DMS 273 treated with DMSO at 0.1 percent for 48 hours (cell line): ENCODE measurements around the gene TF.

Experiments used
- DNase-seq: peaks from one replicate; lab custom pipeline; 2025; lab: John Stamatoyannopoulos, UW

Gene TF

DNA sequence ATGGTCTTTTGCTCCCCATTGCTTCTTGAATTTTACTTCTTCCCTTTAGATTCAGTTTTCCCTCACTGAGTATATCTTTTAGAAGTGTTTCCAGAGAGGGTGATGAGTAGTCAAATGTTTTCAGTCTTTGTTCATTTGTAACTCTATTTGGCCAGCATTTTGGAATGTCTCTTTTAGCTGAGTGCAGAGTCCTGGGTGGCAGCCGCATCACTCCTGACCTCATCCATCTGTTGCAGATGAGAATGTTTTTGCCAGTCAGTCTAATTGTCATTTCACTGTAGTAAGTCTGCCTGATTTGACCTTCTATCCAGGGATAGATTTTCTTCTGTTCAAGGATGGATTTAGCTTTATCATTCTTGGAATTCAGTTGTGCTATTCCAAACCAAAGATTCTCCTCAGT is 66.7 kb downstream of the TF start:
- no peak for DNase-seq

DNA sequence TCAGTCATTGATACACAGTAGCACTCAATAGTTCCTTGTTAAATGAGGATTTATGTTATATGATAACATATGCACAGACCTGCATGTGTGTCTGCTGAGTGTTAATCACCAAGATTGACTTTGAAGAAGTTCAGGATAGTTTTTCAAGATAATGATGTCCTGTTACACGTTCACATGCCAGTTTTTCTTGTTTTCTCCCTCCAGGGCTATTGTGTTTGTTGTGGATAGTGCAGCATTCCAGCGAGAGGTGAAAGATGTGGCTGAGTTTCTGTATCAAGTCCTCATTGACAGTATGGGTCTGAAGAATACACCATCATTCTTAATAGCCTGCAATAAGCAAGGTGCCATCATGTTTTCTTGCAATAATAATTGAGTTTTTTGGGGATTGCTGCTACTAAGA is 69.2 kb downstream of the TF start:
- DNase-seq = no peak

DNA sequence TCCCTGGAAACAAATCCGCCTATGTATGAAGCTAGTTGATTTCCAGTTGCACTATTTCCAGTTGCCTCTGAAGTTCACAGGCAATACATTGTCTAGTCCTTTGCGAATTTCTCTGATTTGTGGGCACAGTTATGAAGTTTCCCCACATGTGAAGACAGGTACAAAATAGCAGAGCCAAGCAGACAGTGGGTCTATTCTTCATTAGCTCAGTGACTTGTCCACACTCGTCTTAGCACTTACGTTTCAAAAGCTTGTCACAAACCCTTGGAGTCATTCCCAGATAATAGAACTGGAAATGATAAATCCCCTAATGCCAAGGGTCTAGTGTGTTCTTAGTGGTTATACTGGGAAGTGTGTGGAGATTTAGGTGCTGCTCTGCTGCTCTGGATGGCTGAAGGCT is 73.9 kb downstream of the TF start:
- no peak for DNase-seq

DNA sequence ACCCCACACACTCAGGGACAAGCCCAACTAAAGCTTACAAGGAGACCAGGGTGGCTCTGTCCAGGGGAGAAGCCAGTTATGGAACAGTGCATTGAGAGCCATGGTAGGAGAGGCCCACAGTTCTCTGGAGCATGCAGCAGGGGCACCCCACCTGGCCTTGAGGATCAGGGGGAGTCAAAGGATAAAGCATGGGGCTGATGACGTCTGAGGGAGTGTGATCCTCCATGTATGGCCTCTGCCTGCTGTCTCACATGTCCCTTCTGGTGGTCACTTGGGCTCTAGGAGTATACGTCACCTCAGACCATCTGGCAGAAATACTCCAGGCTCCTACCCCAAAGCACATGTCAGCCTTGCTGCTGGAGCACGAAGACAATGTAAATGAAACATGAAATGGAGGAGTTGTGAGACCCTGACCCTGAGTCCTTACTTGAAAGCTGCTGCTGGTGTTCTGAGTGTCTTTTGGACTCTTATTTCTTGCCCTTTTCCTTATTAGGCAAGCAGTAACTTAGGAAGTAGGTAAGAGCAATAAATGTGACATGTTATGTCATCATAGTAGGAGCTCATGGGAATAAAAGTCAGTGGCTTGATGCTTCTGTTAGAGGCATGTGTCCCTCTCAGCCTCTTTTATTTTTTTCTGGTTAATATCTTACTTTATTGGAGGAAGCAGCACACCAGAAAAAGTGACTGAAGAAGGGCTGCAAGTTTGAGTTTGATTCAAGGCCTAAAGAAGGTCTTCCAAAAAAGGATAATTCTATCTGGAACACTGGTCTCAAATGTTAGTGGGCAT is 74.9 kb downstream of the TF start:
- DNase-seq = no peak

GRCh38 chr3:133821767-133822638 is 75.8 kb downstream of the TF start:
- peak; percentile 27 for DNase-seq

- DNase-seq = no peak
Measured at GRCh38 chr3:133824961-133825485, 78.8 kb downstream of the TF start.

DNA sequence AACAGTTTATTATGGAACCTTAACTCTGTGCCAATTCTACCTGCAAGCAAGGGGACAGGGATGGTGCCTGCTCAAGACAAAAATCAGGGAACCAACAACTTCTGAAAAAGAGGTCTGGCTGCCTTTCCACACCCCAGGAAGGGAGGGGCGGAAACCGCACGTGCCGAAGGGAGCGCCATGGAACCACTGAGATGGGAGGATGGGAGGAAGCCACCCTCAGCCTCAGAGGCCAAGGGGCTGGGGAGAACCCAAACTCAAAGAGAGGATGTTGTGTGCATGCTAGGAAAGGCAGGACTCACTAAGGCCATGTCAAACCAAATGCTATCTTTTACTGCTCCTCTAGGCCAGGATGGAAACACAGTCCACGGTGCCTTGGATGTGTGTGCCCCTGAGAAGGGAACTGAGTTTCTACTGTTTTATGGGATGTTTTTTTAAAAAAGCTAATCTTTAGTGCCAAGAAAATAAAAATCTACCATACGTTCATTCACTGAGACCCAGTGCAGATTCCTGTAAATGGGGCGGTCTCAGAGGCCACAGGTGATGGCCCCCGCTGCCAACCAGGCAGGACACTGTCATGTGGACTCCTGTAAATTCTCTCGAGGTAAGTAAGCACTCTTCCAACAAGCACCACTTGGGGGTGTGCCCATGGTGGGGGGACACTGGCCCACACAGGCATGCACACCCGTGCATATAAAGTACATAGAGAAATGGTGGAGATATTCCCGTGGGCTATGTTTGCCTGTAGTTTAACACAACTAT is 80.0 kb downstream of the TF start:
- no peak for DNase-seq

GRCh38 chr3:133827136-133827535 is 80.9 kb downstream of the TF start:
- DNase-seq = no peak

DNA sequence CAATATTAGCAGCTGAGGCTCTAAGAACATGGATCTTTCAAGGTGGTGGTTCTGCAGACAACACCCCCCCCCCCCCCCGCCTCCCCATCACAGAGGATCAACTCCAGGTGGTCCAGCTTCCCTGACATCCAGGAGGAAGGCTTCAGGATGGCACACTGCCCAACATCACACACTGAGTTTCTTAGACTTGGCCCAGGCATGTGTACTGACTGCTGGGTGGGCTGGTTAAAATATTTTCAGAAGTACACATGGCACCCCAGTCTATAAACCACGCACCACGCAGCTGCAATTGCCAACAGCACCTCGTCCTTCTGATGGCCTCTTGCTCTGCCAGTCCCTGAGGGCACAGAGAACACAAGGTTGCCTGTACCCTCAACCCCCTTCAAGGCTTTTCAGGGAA is 81.5 kb downstream of the TF start:
- DNase-seq = no peak

- no peak for DNase-seq
Measured at GRCh38 chr3:133828576-133829309, 82.5 kb downstream of the TF start.

GRCh38 chr3:133829310-133829707 is 83.1 kb downstream of the TF start:
- no peak for DNase-seq

GRCh38 chr3:133830071-133830470 is 83.9 kb downstream of the TF start:
- no peak for DNase-seq

DNA sequence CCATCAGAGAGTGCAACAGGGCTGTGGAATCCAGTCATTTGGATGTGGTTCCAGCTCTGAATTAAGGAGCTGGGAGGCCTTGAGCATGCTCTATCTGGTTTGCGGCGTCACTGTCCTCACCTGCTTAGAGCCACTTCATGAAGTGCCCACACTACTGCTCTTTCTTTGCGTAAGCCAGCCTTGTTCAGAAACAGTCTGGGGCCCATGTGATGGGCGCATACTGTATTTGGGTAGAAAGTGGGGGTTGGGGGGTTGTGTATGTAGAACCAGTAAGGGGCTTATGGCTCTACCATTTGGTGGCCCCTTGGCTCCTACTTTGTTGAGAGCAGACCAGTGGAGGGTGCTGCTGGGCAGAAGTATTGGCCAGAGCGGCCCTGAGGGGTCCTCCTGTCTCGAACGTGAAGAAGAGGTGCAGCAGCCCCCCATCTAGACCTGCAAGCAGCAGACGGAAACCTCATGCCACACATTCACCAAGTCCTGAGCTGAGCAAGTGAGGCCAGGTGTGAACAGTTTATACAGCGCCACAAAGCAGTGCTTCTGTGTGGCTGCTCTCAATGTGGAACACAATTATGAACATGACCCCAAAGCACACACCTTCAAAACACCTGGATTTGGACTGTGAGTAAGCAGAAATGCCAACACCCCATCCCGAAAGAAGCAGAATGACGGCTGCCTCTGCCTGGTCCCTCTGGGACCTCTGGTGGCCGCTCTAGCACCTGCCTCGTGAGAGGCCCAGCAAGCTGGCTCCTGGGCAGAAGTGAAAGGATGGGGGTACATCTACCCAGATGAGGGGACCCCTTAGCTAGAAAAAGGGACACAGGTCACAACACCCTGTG is 86.0 kb downstream of the TF start:
- DNase-seq = no peak

DNA sequence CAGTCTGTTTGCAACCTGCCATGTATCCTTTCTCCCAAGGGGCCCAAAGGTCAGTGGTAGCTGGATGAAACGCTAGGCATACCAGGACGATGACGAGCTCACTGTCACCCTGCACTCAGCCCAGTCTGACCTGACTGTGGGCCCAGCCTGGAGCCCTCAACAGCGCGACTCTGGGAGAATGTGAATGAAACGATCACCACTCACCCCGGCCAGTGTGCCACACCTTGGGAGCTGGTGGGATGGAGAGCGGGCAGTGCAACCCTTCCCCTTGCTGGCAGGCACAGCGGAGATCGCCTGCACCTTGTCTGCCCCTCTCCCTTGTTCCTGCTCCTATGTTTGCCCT is 86.6 kb downstream of the TF start:
- no peak for DNase-seq

DNA sequence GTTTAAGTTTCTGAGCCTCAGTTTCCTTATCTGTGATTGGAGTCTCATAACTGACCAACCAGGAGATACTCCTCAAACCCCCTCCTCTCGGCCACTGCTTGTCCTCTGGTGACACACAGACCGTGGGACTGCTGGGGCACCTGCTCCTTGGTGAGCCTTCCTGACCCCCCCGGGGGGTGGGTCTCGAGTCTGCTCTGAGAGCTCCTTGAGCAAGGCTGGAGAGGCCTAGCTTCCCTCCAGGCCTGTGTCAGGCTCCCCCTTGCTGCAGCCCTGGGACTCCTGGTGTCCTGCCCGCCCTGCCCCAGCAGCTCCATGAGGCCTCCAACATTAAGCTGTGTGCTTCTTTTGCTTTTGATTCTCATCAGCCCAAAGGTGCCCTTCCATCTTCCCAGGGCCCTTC is 87.1 kb downstream of the TF start:
- DNase-seq = no peak

DNA sequence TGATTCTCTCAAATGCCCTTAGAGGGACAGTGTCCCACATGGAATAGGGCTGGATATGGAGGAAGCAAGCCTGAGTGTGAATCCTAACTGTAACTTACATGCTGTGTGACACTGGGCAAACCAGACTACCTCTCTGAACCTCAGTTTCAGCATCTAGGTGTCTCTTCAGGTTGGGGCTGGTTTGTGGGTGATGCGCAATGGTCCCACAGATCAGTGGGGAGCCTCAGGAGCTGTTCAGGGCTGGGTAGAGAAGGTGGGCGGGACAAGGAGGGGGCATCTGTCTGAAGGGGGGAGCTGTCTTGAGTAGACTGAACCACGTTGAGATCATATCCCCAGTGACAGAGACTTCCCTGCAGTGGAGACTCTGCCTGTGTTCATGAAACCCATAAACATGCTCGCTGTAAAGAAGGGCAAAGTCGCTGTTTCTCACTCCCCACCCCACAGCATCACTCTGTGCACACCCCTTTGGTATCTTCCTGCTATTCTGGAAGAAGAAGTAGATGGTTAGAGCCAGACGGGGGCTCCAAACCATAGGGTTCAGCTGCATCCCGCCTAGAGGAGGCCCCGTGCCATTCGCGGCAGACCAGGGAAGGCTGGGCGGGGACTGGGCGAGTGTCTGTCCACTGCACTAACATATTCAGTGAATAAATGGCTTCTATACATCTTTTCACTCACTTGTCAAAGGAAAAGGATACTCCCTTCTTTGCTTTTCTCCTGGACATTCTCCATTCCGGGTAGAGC is 87.9 kb downstream of the TF start:
- DNase-seq = no peak

GRCh38 chr3:133834621-133835417 is 88.6 kb downstream of the TF start:
- no peak for DNase-seq

GRCh38 chr3:133835418-133835743 is 89.2 kb downstream of the TF start:
- DNase-seq = no peak

GRCh38 chr3:133835961-133836360 is 89.8 kb downstream of the TF start:
- no peak for DNase-seq
